GM21367 (cell line): ENCODE data around the gene FIBP.
"Not testable (repeated sequence)": the region's sequence is repeated elsewhere in the genome, so short reads cannot be mapped to it uniquely, and the experiment has no call there.

Source experiments
- ATAC-seq: cut with Tn5 transposase; IDR thresholded peaks from one replicate; pipeline ENCODE4 v1.9.1; 2021; ENCODE audit not compliant: unreplicated experiment

Gene FIBP

GRCh38 chr11:65849366-65849765 is 38.9 kb downstream of the FIBP start:
- ATAC-seq, result no peak

GRCh38 chr11:65848693-65849092 is 39.6 kb downstream of the FIBP start:
- not testable (repeated sequence) for ATAC-seq

GRCh38 chr11:65847746-65848145 is 40.5 kb downstream of the FIBP start:
- ATAC-seq, result no peak

- no peak for ATAC-seq
These were observed 43.9 kb downstream of the FIBP start for GRCh38 chr11:65844231-65844872.

GRCh38 chr11:65843811-65844210 is 44.5 kb downstream of the FIBP start:
- no peak for ATAC-seq

- ATAC-seq, result no peak
These were observed 46.1 kb downstream of the FIBP start for GRCh38 chr11:65842144-65842543.

- no peak for ATAC-seq
These were observed 54.1 kb downstream of the FIBP start for GRCh38 chr11:65834202-65834601.
